ENCODE data around the gene PRKCA.

Gene PRKCA

GRCh38 chr17:66494023-66494803, 191.8 kb downstream of the PRKCA start:
- no peak for DNase-seq

GRCh38 chr17:66495035-66495434, 192.6 kb downstream of the PRKCA start:
- DNase-seq, result no peak

- DNase-seq, result no peak
Observed at GRCh38 chr17:66496306-66496705, 193.9 kb downstream of the PRKCA start.

- no peak for DNase-seq
Observed at GRCh38 chr17:66498580-66498979, 196.2 kb downstream of the PRKCA start.

GRCh38 chr17:66506641-66507040, 204.2 kb downstream of the PRKCA start:
- no peak for DNase-seq

GRCh38 chr17:66507103-66507923, 204.9 kb downstream of the PRKCA start:
- DNase-seq, result no peak

GRCh38 chr17:66507982-66508760, 205.8 kb downstream of the PRKCA start:
- DNase-seq, result no peak

GRCh38 chr17:66508896-66509844, 206.8 kb downstream of the PRKCA start:
- no peak for DNase-seq

- DNase-seq, result no peak
Observed at GRCh38 chr17:66509926-66510325, 207.5 kb downstream of the PRKCA start.

GRCh38 chr17:66511135-66511534, 208.7 kb downstream of the PRKCA start:
- no peak for DNase-seq

GRCh38 chr17:66514227-66514806, 211.9 kb downstream of the PRKCA start:
- DNase-seq, result no peak

- no peak for DNase-seq
Observed at GRCh38 chr17:66515974-66516373, 213.6 kb downstream of the PRKCA start.

GRCh38 chr17:66517336-66518009, 215.1 kb downstream of the PRKCA start:
- DNase-seq, result no peak

GRCh38 chr17:66518108-66518507, 215.7 kb downstream of the PRKCA start:
- DNase-seq, result no peak

- no peak for DNase-seq
Observed at GRCh38 chr17:66518677-66519076, 216.3 kb downstream of the PRKCA start.

GRCh38 chr17:66519154-66519553, 216.7 kb downstream of the PRKCA start:
- no peak for DNase-seq

GRCh38 chr17:66520999-66521398, 218.6 kb downstream of the PRKCA start:
- no peak for DNase-seq

GRCh38 chr17:66522591-66523272, 220.3 kb downstream of the PRKCA start:
- DNase-seq, result no peak

GRCh38 chr17:66523378-66524200, 221.2 kb downstream of the PRKCA start:
- no peak for DNase-seq

GRCh38 chr17:66524877-66525276, 222.5 kb downstream of the PRKCA start:
- DNase-seq, result no peak

Measured in activated CD4-positive, CD25-positive, alpha-beta regulatory T cell (primary cell).